SJSA1 (cell line): ENCODE measurements around the gene MTG2. TPM values are rescaled to one million over a fixed set of nuclear protein-coding genes. Genes with fewer than 3 reads are reported as not detected.

Experiments used
- DNase-seq, 2 experiments: peaks; one replicate each; pipeline ENCODE4 v3.0.0-alpha.2; 2015 to 2020; ENCODE audit warnings: low spot score in 2 of 2, low read depth in 1 of 2
- H3K27ac ChIP-seq: fragments of 250-450 bp; sonication (Bioruptor Pico); 2 replicates; pipeline ENCODE4 v1.5.1; 2020; ENCODE audit warnings: mild to moderate bottlenecking, moderate library complexity
- H3K27me3 ChIP-seq: fragments of 250-450 bp; sonication (Bioruptor Pico); replicated peaks from 2 replicates; pipeline ENCODE4 v1.5.1; 2020; ENCODE audit warnings: mild to moderate bottlenecking, moderate library complexity
- H3K36me3 ChIP-seq: fragments of 250-450 bp; sonication (Bioruptor Pico); 2 replicates; pipeline ENCODE4 v1.5.1; 2020; ENCODE audit warnings: mild to moderate bottlenecking
- H3K4me1 ChIP-seq: fragments of 250-450 bp; sonication (Bioruptor Pico); replicated peaks from 2 replicates; pipeline ENCODE4 v1.6.1; 2021; ENCODE audit warnings: mild to moderate bottlenecking
- H3K4me3 ChIP-seq: fragments of 250-450 bp; sonication (Bioruptor Pico); 2 replicates; pipeline ENCODE4 v1.5.1; 2020; ENCODE audit warnings: mild to moderate bottlenecking
- H3K9me3 ChIP-seq: fragments of 250-450 bp; sonication (Bioruptor Pico); replicated peaks from 2 replicates; pipeline ENCODE4 v1.5.1; 2020; ENCODE audit warnings: mild to moderate bottlenecking
- total RNA-seq: library from RNA; depleted of rRNA; stranded (reverse); fragments of >200 nt; shearing (Covaris generic); gene quantifications from 2 replicates; pipeline ENCODE4 v1.2.3, GENCODE V29; 2014

MTG2 gene
- total RNA-seq, 1 experiment from 2014 or later, result 23.9 TPM

GRCh38 chr20:62162765-62163484 is 19.9 kb upstream of the MTG2 start:
- H3K4me3 ChIP-seq, result no peak overlapping the region
- H3K27me3 ChIP-seq, result no peaks in the 10 kb centered on the region
- no peaks in the 10 kb centered on the region for H3K4me1 ChIP-seq
- no peak for DNase-seq
- H3K9me3 ChIP-seq, result no peaks in the 10 kb centered on the region
- H3K36me3 ChIP-seq, result peaks cover 49% of the 10 kb centered on the region
- H3K27ac ChIP-seq, result no peak overlapping the region

GRCh38 chr20:62163485-62163865 is 19.4 kb upstream of the MTG2 start:
- H3K9me3 ChIP-seq, result no peaks in the 10 kb centered on the region
- H3K36me3 ChIP-seq, result peaks cover 52% of the 10 kb centered on the region
- H3K27ac ChIP-seq, result no peak overlapping the region
- H3K4me3 ChIP-seq, result no peak overlapping the region
- no peaks in the 10 kb centered on the region for H3K4me1 ChIP-seq
- no peak for DNase-seq
- no peaks in the 10 kb centered on the region for H3K27me3 ChIP-seq

DNA sequence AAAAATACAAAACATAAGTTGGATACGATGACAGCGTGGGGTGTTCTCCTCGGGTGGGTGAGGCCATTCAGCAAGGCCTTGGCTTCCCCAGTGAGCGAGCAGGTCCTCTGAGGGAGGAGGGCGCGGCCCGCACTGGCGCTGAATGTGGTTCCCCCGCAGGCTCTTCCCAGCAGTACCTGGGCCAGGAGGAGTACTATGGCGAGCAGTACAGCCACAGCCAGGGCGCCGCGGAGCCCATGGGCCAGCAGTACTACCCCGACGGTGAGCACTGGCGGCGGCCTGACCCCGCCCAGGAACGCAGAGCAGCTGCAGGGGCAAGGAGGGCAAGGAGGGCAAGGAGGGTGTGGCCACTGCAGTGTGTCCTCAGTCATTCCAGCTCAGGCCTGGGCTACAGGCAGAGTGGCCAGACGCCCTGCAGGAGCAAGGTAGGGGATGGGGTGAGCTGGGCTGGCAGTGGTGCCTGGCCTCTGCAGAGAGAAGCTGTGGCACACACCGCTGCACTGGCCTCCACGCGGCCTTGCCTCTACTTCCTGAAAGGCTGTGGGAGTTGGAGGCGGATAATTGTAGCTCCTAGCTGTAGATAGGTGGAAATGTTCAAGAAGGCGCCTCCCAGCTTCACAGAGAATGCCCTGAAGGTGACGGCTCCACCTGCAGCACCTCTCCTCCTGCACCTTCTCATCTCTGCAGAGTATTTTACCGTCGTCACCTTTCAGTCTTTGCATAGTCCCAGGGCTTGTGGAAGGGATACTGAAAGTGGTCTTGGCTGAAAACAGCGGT is 18.7 kb upstream of the MTG2 start:
- H3K27ac ChIP-seq, result no peak overlapping the region
- no peaks in the 10 kb centered on the region for H3K9me3 ChIP-seq
- H3K36me3 ChIP-seq, result peaks cover 57% of the 10 kb centered on the region
- no peak for DNase-seq
- no peaks in the 10 kb centered on the region for H3K27me3 ChIP-seq
- no peaks in the 10 kb centered on the region for H3K4me1 ChIP-seq
- no peak overlapping the region for H3K4me3 ChIP-seq

GRCh38 chr20:62164879-62165761 is 17.7 kb upstream of the MTG2 start:
- Histone ChIP-seq H3K36me3 (peaks cover 53% of the 10 kb centered on the region), H3K27me3 (no peaks in the 10 kb centered on the region), H3K4me1 (no peaks in the 10 kb centered on the region), H3K4me3 (no peak overlapping the region), H3K9me3 (no peaks in the 10 kb centered on the region), H3K27ac (no peak overlapping the region)
- DNase-seq, result no peak

GRCh38 chr20:62165762-62166399 is 16.9 kb upstream of the MTG2 start:
- peaks cover 53% of the 10 kb centered on the region for H3K36me3 ChIP-seq
- no peaks in the 10 kb centered on the region for H3K27me3 ChIP-seq
- no peaks in the 10 kb centered on the region for H3K9me3 ChIP-seq
- H3K27ac ChIP-seq, result no peak overlapping the region
- no peak for DNase-seq
- H3K4me3 ChIP-seq, result no peak overlapping the region
- H3K4me1 ChIP-seq, result no peaks in the 10 kb centered on the region

- Histone ChIP-seq H3K9me3 (no peaks in the 10 kb centered on the region), H3K4me1 (no peaks in the 10 kb centered on the region), H3K27me3 (no peaks in the 10 kb centered on the region), H3K27ac (no peak overlapping the region), H3K36me3 (peaks cover 37% of the 10 kb centered on the region), H3K4me3 (no peak overlapping the region)
- DNase-seq, result no peak
Observed at GRCh38 chr20:62167474-62167873, 15.4 kb upstream of the MTG2 start.

DNA sequence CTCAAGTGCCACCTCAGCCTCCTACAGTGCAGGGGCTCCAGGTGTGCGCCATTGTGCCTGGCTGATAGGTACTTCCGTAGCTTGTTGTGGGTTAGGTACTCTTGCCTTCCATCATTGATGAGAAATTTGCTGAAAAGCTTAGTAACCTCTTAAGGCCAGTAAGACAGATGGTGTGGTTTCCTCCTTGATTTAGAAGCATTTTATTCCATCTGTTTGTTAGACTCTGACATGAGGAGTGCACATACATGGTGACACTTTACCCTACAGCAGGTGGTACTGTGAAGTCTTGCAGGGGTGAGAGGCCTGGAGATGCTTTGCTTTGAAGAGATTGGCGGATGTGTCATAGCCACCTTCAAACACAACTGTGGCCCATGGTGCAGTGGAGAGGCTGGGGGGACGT is 14.8 kb upstream of the MTG2 start:
- no peak for DNase-seq
- H3K4me1 ChIP-seq, result no peaks in the 10 kb centered on the region
- peaks cover 33% of the 10 kb centered on the region for H3K36me3 ChIP-seq
- no peaks in the 10 kb centered on the region for H3K27me3 ChIP-seq
- no peak overlapping the region for H3K4me3 ChIP-seq
- no peaks in the 10 kb centered on the region for H3K9me3 ChIP-seq
- no peak overlapping the region for H3K27ac ChIP-seq

DNA sequence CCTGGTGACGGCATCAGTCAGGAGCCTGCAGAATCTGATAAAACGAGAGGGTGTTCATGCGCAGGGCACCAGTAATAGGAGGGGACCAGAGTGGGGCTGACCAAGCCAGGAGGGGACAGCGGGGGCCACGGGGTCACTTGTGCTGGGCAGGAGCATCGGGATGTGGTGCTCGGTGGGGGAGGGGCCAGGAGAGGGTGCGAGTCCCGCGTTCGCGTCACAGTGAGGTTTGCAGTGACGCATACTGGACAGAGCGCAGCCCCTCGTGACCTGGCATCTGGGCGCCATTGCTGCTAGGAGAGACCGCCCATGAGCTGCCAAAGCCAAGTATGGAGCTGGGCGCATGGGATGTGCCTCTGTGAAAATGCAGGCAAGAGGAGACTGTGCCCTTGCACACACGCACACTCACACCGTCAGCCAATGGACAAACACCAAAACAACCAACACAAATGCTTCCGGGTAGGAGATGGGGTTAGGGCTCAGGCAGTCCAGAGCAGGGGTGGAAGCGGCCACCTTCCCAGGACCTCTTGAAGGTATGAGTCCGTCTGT is 13.9 kb upstream of the MTG2 start:
- no peaks in the 10 kb centered on the region for H3K27me3 ChIP-seq
- peaks cover 31% of the 10 kb centered on the region for H3K36me3 ChIP-seq
- H3K4me1 ChIP-seq, result no peaks in the 10 kb centered on the region
- DNase-seq, result no peak
- H3K9me3 ChIP-seq, result no peaks in the 10 kb centered on the region
- no peak overlapping the region for H3K4me3 ChIP-seq
- no peak overlapping the region for H3K27ac ChIP-seq

GRCh38 chr20:62170536-62170935 is 12.3 kb upstream of the MTG2 start:
- Histone ChIP-seq H3K27ac (no peak overlapping the region), H3K27me3 (no peaks in the 10 kb centered on the region), H3K9me3 (no peaks in the 10 kb centered on the region), H3K36me3 (peaks cover 22% of the 10 kb centered on the region), H3K4me3 (no peak overlapping the region), H3K4me1 (no peaks in the 10 kb centered on the region)
- no peak for DNase-seq

DNA sequence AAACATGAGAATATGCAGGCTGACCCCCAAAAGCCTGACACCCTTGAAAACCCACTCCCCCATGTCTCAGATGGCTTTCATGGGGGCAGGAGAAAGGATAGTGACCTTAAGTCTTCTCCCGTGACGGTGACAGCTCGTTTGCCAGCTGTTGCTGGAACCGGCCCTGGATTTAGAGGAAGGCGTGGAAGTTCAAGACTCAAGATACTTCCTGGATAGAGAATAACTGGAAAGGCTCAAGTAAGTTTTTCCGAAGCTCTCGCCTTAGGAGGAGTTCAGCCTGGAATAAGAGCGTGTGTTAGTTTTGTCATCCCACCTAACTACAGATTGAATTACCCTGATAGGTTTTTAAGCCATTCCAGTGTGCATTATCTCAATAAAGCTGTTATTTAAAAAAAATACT is 11.6 kb upstream of the MTG2 start:
- Histone ChIP-seq H3K4me1 (no peaks in the 10 kb centered on the region), H3K27ac (no peak overlapping the region), H3K9me3 (no peaks in the 10 kb centered on the region), H3K36me3 (peaks cover 25% of the 10 kb centered on the region), H3K4me3 (no peak overlapping the region), H3K27me3 (no peaks in the 10 kb centered on the region)
- no peak for DNase-seq

DNA sequence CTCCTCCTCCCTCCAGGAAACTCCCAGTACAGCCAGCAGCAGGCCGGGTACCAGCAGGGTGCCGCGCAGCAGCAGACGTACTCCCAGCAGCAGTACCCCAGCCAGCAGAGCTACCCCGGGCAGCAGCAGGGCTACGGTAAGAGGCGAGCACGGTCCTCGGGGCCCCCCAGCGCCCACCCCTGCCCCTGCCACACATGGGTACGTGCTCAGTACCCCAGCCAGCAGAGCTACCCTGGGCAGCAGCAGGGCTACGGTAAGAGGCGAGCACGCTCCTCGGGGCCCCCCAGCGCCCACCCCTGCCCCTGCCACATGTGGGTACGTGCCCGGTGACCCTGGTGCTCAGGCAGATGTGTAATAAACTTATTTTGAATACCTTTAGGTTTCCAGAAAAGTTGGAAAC is 10.2 kb upstream of the MTG2 start:
- DNase-seq, result no peak
- H3K9me3 ChIP-seq, result no peaks in the 10 kb centered on the region
- H3K27ac ChIP-seq, result no peak overlapping the region
- no peaks in the 10 kb centered on the region for H3K4me1 ChIP-seq
- no peaks in the 10 kb centered on the region for H3K27me3 ChIP-seq
- H3K4me3 ChIP-seq, result no peak overlapping the region
- H3K36me3 ChIP-seq, result peaks cover 25% of the 10 kb centered on the region

- Histone ChIP-seq H3K4me3 (no peak overlapping the region), H3K27me3 (no peaks in the 10 kb centered on the region), H3K4me1 (no peaks in the 10 kb centered on the region), H3K36me3 (peaks cover 14% of the 10 kb centered on the region), H3K9me3 (no peaks in the 10 kb centered on the region), H3K27ac (no peak overlapping the region)
- DNase-seq, result no peak
Observed at GRCh38 chr20:62174021-62174804, 8.6 kb upstream of the MTG2 start.
